H1 (cell line): Measurements from ENCODE around the gene PTPRC.

ENCODE experiments used
- CTCF ChIP-seq, 3 experiments: IDR thresholded peaks; 1 replicate in 2 of 3; 2 replicates in 1 of 3; pipeline versions ENCODE4 v1.5.1 to v1.6.1; 2011; ENCODE audit warnings: low read length in 3 of 3, mild to moderate bottlenecking in 3 of 3, inconsistent platforms in 2 of 3, low read depth in 1 of 3, moderate library complexity in 1 of 3; ENCODE audit not compliant: insufficient read depth in 1 of 3; ENCODE audit errors: control extremely low read depth in 1 of 3
- JUND ChIP-seq: IDR thresholded peaks from 2 replicates; pipeline ENCODE4 v1.6.1; 2011; ENCODE audit warnings: mild to moderate bottlenecking, improper control_type of control experiment, low read length
- POLR2A ChIP-seq, 2 experiments: IDR thresholded peaks; 1 replicate in 1 of 2; 2 replicates in 1 of 2; pipeline ENCODE4 v1.6.1; 2011; ENCODE audit warnings: low read depth in 2 of 2, low read length in 2 of 2, mild to moderate bottlenecking in 2 of 2; ENCODE audit errors: control extremely low read depth in 1 of 2
- SP4 ChIP-seq: IDR thresholded peaks from 2 replicates; pipeline ENCODE4 v1.6.1; 2012; ENCODE audit warnings: low read length, inconsistent platforms

GRCh38 chr1:198780376-198780775, 141.5 kb downstream of the PTPRC start:
- TF ChIP-seq JUND, result no peak
- no peak for TF ChIP-seq CTCF (IDR thresholded peaks at IDR 0.05; ENCODE audit: control extremely low read depth in 1 of 3, insufficient read depth in 1 of 3, low read depth in 1 of 3, low read length in 3 of 3)
- no peak for TF ChIP-seq POLR2A (IDR thresholded peaks at IDR 0.05; ENCODE audit: control extremely low read depth in 1 of 2, low read depth in 2 of 2, low read length in 2 of 2)
- no peak for TF ChIP-seq SP4
